ENCODE measurements around the gene LIMS1.

GRCh38 chr2:108640731-108641130 lies 106.5 kb downstream of the LIMS1 start:
- no peak for TF ChIP-seq ZNF839 (CRISPR knock-in tag; IDR thresholded peaks at IDR 0.05; ENCODE audit: borderline replicate concordance)
- TF ChIP-seq EP300 (IDR thresholded peaks at IDR 0.05; ENCODE audit: low read depth in 2 of 2, low read length in 2 of 2): no peak
- TF ChIP-seq EP300 (CRISPR knock-in tag; IDR thresholded peaks at IDR 0.05; ENCODE audit: borderline replicate concordance): no peak
- TF ChIP-seq CTCF (CRISPR knock-in tag; IDR thresholded peaks at IDR 0.05): no peak
- no peak for TF ChIP-seq ZNF24 (IDR thresholded peaks at IDR 0.05)
- TF ChIP-seq MAZ (IDR thresholded peaks at IDR 0.05; ENCODE audit: borderline replicate concordance, low read depth, low read length): no peak
- no peak for TF ChIP-seq MAZ (CRISPR knock-in tag; IDR thresholded peaks at IDR 0.05; ENCODE audit: low read depth)
- no peak for TF ChIP-seq BHLHE40 (IDR thresholded peaks at IDR 0.05; ENCODE audit: low read length)
- no peak for TF ChIP-seq HDAC2 (CRISPR knock-in tag; IDR thresholded peaks at IDR 0.05)
- no peak for TF ChIP-seq RBM22 (optimal IDR thresholded peaks at IDR 0.05; ENCODE audit: low read length)
- TF ChIP-seq ARNT2 (CRISPR knock-in tag; IDR thresholded peaks at IDR 0.05; ENCODE audit: low read depth): no peak
- no peak for TF ChIP-seq ZHX1 (CRISPR knock-in tag; IDR thresholded peaks at IDR 0.05; ENCODE audit: low read depth)
